Panc1 (cell line): Measurements from ENCODE around the gene MYLK. TPM values are rescaled to one million over a fixed set of nuclear protein-coding genes. Genes with fewer than 3 reads are reported as not detected.

Source experiments
- ATAC-seq: fragments of 200-7000 bp; cut with Tn5 transposase; 2 replicates; pipeline ENCODE4 v1.9.1; 2020; ENCODE audit warnings: mild to moderate bottlenecking, moderate library complexity
- BruUV-seq: library from RNA; stranded (reverse); fragments of 400-500 nt; replicated peaks from 2 replicates; lab custom pipeline; 2021; lab: Mats Ljungman, UMichigan
- CTCF ChIA-PET: fragments of 300-600 bp; sonication (Branson Sonifier 250); formaldehyde crosslinking; loops from one replicate; lab custom pipeline; 2022; ENCODE audit warnings: antibody characterized with exemption; lab: Charles Lee
- POLR2A ChIA-PET: fragments of 300-600 bp; sonication (Branson Sonifier 250); formaldehyde crosslinking; loops from one replicate; lab custom pipeline; 2022; ENCODE audit warnings: antibody characterized with exemption; lab: Charles Lee
- DNase-seq: peaks from one replicate; pipeline ENCODE4 v3.0.0-alpha.2; 2010; ENCODE audit warnings: low read depth, low spot score
- H3K27ac ChIP-seq: 2 replicates; pipeline ENCODE4 v1.5.1; 2011; ENCODE audit warnings: mild to moderate bottlenecking, low read length, inconsistent platforms
- H3K27me3 ChIP-seq: fragments of 200-500 bp; sonication (Bioruptor generic); 2 replicates; pipeline ENCODE4 v1.6.0; 2014; ENCODE audit warnings: low read length, inconsistent platforms; ENCODE audit not compliant: control insufficient read depth, insufficient read depth
- H3K36me3 ChIP-seq: fragments of 200-500 bp; sonication (Bioruptor generic); 2 replicates; pipeline ENCODE4 v1.5.1; 2014; ENCODE audit warnings: inconsistent platforms, mild to moderate bottlenecking, low read length, moderate library complexity; ENCODE audit not compliant: control insufficient read depth, insufficient read depth
- H3K4me1 ChIP-seq: 2 replicates; pipeline ENCODE4 v1.5.1; 2011; ENCODE audit warnings: inconsistent platforms, mild to moderate bottlenecking, low read length, moderate library complexity; ENCODE audit not compliant: control insufficient read depth, insufficient read depth
- H3K4me3 ChIP-seq, 2 experiments: 2 replicates each; pipeline ENCODE4 v1.5.1; 2011 to 2012; ENCODE audit warnings: low read depth in 2 of 2, low read length in 2 of 2, mild to moderate bottlenecking in 2 of 2, inconsistent platforms in 1 of 2, moderate library complexity in 1 of 2
- H3K9me3 ChIP-seq: fragments of 200-500 bp; sonication (Bioruptor generic); 2 replicates; pipeline ENCODE4 v1.5.1; 2014; ENCODE audit warnings: low read depth, mild to moderate bottlenecking, inconsistent platforms, low read length, moderate library complexity; ENCODE audit not compliant: control insufficient read depth, insufficient read depth
- CTCF ChIP-seq: fragments of 450-650 bp; IDR thresholded peaks from 2 replicates; pipeline ENCODE4 v1.5.1; 2017; ENCODE audit warnings: mild to moderate bottlenecking
- POLR2AphosphoS5 ChIP-seq: IDR thresholded peaks from 2 replicates; pipeline ENCODE4 v1.6.1; 2012; ENCODE audit warnings: mild to moderate bottlenecking, low read depth, low read length, moderate library complexity
- REST ChIP-seq, 2 experiments: IDR thresholded peaks; 2 replicates each; pipeline ENCODE4 v1.6.1; 2011 to 2012; ENCODE audit warnings: low read depth in 2 of 2, control low read depth in 1 of 2, low read length in 1 of 2, mild to moderate bottlenecking in 1 of 2, moderate library complexity in 1 of 2; ENCODE audit not compliant: insufficient read depth in 1 of 2
- SIN3A ChIP-seq: IDR thresholded peaks from 2 replicates; pipeline ENCODE4 v1.6.1; 2012; ENCODE audit warnings: low read depth, mild to moderate bottlenecking, low read length, moderate library complexity, borderline replicate concordance; ENCODE audit not compliant: insufficient read depth
- TCF7L2 ChIP-seq: IDR thresholded peaks from 2 replicates; pipeline ENCODE4 v1.6.1; 2011; ENCODE audit warnings: mild to moderate bottlenecking, low read depth, low read length, inconsistent platforms
- in situ Hi-C: cut with HindIII; loops from 2 replicates; pipeline ENCODE4 v1.10.0; 2016; ENCODE audit warnings: low sequenced_read_pairs, low pct_unique_long_range_greater_than_20kb
- intact Hi-C: fragments of 100-400 bp; cut with micrococcal nuclease; formaldehyde crosslinking; loops from one replicate; pipeline ENCODE4 v1.10.0; 2022; ENCODE audit not compliant: unreplicated experiment
- total RNA-seq: library from RNA; stranded (reverse); gene quantifications from one replicate; pipeline ENCODE4 v1.2.1, GENCODE V29; 2021; ENCODE audit not compliant: unreplicated experiment

The MYLK gene
- total RNA-seq, 1 experiment from 2014 or later: 29.7 TPM

GRCh38 chr3:123627673-123628670 is 256.2 kb downstream of the MYLK start (continued):
- no peak for TF ChIP-seq SIN3A

GRCh38 chr3:123626881-123627280 is 257.3 kb downstream of the MYLK start:
- no peak for TF ChIP-seq POLR2AphosphoS5
- TF ChIP-seq SIN3A: no peak
- no peak for TF ChIP-seq REST (IDR thresholded peaks at IDR 0.05; ENCODE audit: insufficient read depth in 1 of 2, low read depth in 2 of 2, low read length in 1 of 2)
- no peak for TF ChIP-seq CTCF
- no peak for TF ChIP-seq TCF7L2
- CTCF ChIA-PET: no interaction called here
- in situ Hi-C loops (no loop called here), intact Hi-C loops (no loop called here)
- H3K9me3 ChIP-seq: no peaks in the 10 kb centered on the region
- H3K4me1 ChIP-seq: no peaks in the 10 kb centered on the region
- POLR2A ChIA-PET: no interaction called here
- DNase-seq (no peak), ATAC-seq (no peak)
- no peaks in the 10 kb centered on the region for H3K27me3 ChIP-seq
- no peaks in the 10 kb centered on the region for H3K36me3 ChIP-seq
- H3K27ac ChIP-seq: no peak overlapping the region
- H3K4me3 ChIP-seq: no peak overlapping the region
- no TSS peak for BruUV-seq

- TF ChIP-seq POLR2AphosphoS5: no peak
- no peak for TF ChIP-seq REST (IDR thresholded peaks at IDR 0.05; ENCODE audit: insufficient read depth in 1 of 2, low read depth in 2 of 2, low read length in 1 of 2)
- TF ChIP-seq TCF7L2: no peak
- TF ChIP-seq SIN3A: no peak
- TF ChIP-seq CTCF: no peak
- Histone ChIP-seq H3K4me1 (no peaks in the 10 kb centered on the region), H3K9me3 (no peaks in the 10 kb centered on the region), H3K27ac (no peak overlapping the region), H3K27me3 (no peaks in the 10 kb centered on the region), H3K4me3 (no peak overlapping the region), H3K36me3 (no peaks in the 10 kb centered on the region)
- ChIA-PET CTCF (interaction anchor here (0.7 kb wide), 2 partner anchors 934 to 1077 kb away, joined by 3 to 5 read pairs; no protein-coding TSS in a partner anchor), POLR2A (no interaction called here)
- intact Hi-C loops: no loop called here
- in situ Hi-C loops: no loop called here
- DNase-seq (no peak), ATAC-seq (no peak)
- BruUV-seq: no TSS peak
Measured at GRCh38 chr3:123624302-123624701, 259.8 kb downstream of the MYLK start.
